Stimulated activated CD4-positive, alpha-beta T cell treated with anti-CD3 and anti-CD28 coated beads, Interleukin-12 subunit alpha, Interleukin-12 subunit beta, amount 100 ng/mL, for 48 hours (primary cell): Measurements from ENCODE around the gene GFPT2.
"Not testable (repeated sequence)": the region's sequence is repeated elsewhere in the genome, so short reads cannot be mapped to it uniquely, and the experiment has no call there.

Experiments used
- DNase-seq, 3 donors: peaks; one replicate each; pipeline ENCODE4 v3.0.0-alpha.2; 2020; ENCODE audit warnings: low read depth in 2 of 3, low spot score in 1 of 3

The GFPT2 gene

DNA sequence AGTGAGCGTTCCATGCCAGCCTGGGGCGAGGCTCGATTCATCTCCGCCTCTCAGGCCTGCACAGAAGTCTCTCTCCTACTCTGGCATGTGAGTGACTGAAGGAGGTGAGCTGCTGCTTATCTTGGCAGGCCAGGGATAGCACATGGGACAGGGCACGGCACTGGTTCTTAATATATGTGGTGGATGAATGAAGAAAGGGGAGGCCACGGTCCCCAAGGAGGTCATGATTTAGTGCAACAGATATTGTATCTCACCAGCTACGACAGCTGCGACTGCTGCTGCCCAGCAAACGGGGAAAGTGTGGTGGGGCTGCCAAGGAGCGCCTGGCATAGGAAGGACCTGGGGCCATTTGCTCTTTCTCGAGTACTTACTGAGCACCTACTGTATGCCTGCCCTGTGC lies 41.9 kb downstream of the GFPT2 start:
- DNase-seq = no peak

DNA sequence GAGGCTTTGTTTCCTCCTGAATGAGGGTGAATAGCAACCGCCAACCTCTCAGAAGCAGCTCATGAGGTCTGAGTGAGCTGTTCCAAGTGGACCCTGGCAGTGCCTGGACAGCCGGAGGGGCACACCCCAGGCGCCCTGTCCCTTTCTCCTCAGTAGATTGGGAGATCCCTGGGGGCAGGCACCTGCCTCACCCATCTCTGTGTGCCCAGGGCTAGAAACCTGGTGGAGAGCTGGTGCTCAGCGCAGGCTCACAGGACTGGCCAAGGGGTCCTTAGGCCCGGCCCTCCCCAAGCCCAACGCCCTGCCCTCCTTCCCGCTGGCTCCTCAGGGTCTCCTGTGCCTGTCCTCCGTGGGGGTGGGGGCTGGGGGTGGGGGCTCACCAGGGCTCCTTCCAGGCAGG lies 46.3 kb downstream of the GFPT2 start:
- DNase-seq = no peak

- no peak for DNase-seq
These were observed 47.7 kb downstream of the GFPT2 start for GRCh38 chr5:180305481-180305880.

DNA sequence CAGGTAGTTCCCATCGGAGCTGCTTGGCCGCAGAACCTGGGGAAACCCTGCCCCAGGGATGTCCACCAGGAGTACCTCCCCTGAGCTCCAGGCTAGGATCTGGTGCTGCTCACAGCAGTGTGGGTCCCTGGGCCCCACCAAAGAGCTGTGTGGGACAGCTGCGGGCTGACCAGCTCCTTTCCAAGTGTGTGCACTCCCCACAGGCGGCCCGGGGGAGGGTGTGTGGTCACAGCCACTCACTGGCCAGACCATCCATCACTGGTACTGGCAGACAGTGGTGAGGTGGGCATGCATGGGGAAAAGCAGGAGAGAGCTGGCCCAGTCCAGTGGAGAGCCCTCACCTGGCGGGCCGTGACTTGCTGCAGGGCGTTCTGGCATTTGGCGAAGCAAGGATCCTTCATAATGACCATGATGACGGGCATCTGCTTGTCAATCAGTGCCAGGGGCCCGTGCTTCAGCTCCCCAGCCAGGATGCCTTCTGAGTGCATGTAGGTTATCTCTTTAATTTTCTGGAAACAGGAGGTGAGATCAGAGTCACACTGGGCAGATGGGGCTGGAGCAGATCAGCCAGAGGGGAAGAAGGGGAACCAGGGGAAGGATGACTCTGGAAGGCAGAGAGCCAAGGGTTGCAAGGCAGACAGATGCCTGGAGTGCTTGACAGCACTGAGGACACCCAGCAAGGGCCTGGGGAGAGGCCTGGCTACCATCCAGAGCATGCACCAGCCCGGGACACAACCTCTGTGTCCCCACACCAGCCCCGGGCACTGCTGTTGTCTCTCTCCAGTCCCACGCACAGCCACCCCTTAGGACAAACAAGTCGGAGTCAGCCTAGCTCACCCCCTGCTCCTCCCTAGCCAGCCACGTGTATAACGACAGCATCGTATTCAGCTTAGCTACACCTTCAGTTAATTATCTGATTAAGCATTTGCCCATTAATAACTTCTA lies 48.4 kb downstream of the GFPT2 start:
- DNase-seq = no peak

DNA sequence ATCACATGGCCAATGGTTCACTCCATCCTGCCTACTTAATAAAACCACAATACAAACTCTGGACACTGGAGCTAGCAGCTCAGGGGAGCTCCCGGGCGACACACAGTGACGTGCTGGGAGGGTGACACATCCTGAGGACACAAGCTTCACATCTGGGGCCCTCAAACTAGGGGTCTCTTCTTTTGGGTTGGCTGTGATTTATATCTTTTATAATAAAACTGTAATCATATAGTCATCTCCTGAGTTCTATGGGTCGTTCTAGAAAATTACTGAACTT lies 49.2 kb downstream of the GFPT2 start:
- no peak for DNase-seq

DNA sequence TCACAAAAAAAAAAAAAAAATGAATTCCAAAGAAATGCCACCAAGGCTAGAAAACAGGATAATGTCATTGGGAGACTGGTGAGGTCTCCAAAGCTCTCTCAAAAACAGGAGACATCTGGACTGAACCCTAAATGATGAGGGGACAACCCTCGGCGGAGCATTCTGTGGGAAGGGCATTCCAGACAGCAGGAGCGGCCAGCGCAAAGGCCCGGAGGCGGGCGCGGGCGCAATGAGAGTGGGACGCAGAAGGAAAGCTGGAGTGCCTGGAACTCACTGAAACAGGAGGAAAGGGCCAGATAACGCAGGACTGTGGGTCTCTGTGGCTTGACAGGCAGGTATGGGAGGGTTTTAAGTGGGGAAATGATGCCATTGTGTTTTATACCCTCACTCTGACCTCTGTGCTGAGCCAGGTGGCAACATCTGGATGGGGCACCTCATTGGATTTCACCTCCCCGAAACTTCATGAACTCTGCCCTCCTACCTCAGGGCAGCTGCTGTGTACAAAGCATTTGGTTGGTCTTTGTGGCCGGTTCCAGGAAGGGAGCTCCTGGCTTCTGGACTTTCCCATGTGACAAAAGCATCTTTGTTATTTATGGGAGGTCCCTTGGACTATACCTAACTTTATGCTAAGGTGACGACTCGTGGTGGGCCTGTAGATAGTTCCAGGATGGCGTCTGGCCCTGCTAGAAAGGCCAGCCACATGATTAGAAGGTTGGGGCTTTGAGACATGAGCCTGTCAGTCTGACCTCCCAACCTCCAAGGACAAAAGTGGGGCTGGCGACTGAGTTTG lies 49.7 kb downstream of the GFPT2 start:
- DNase-seq = no peak

GRCh38 chr5:180302256-180302655 lies 50.9 kb downstream of the GFPT2 start:
- no peak for DNase-seq

GRCh38 chr5:180301253-180301652 lies 51.9 kb downstream of the GFPT2 start:
- DNase-seq = no peak

DNA sequence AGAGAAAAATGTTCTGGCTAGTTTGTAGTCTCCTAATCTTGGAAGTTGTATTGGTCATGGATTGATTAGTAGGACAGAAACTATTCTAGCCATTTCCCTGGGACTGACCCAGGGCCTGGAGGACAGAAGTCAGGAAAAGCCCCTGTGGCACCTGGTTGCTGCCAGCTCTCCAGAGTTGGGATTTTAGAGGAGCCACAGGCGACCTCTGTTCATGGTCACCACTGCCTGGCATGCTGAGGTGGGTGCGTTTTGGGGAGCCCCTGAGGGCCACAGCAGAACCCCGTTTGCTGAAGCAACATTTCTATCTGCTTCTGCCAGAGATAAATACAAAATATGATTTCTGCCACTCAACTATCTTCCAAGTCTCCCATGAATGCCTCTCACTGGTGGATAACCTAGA lies 53.6 kb downstream of the GFPT2 start:
- DNase-seq = no peak

- DNase-seq = not testable (repeated sequence)
These were observed 54.1 kb downstream of the GFPT2 start for GRCh38 chr5:180299014-180299413.

DNA sequence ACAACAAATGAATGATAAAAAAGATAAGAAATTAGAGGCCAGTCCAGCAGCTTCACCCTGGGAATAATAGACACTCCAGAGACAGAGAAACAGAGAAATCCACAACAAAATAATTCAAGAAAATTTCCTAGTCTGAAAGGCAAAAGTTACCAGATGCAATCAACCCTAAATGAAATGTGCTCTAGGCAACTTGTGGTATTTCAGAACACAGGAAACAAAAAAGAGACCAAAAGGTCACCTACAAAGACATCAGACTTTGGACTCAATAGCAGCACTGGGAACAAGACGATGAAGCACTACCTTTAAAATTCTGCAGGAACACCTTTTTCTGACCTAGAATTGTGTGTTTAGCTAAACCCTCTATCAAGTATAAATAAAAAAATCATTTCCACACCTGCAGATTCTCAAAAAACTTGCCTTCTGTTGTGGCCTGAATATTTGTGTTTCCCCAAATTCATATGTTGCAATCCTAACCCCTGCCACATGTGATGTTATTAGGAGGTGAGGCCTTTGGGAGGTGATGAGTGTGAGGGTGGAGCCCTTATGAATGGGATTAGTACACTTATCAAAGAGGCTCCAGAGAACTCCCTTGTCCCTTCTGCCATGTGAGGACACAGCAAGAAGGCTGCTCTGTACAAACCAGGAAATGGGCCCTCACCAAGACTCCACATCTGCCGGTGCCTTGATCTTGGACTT lies 55.4 kb downstream of the GFPT2 start:
- no peak for DNase-seq

- no peak for DNase-seq
These were observed 56.4 kb downstream of the GFPT2 start for GRCh38 chr5:180296771-180297170.

- DNase-seq = no peak
These were observed 58.1 kb downstream of the GFPT2 start for GRCh38 chr5:180294913-180295555.

- DNase-seq = no peak
These were observed 58.7 kb downstream of the GFPT2 start for GRCh38 chr5:180294411-180294810.

DNA sequence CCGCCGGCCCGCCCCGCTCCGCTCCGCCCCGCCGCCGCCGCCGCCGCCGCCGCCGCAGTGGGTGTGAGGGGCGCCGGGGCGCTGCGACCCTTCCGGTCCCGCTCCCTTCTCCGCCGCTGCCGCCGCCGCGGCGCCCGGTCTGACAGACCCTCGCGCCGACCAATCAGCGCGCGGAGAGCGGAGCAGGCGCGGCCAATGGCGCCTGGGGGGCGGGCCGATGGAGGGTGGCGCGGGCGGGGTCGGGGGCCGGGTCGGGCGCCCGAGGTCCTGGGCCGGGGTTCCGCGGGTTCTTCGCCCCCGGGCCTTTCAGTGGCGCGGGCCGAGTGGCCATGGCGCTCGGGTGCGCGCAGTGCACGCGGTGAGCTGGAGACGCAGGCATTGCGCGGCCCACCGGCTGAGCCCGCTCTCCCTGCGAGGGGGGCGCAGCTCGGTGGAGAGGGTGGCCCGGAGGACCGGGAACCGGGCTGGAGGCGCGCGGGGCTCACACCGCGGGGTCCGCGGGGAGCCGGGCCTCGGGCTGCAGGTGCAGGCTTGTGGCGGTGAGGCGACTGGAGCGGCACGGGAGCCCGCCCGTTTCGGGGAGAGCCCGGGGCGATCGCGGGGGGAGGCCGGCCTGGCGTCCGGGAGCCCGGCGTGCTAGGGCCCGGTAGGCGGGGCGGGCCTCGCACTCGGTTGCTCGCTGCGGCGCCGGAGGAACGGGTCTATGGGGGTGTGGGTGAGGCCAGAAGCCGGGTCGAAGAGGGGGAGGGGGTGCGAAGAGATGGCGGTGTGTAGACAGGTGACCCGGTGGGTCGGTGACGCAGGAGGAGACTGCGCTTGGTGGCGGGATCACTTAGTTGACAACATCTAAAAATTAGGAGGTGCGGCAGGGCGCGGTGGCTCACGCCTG lies 60.9 kb downstream of the GFPT2 start, which contains the start of gene MAPK9:
MAPK9 (minus strand) TSS at position 141 of the 889 bp plus-strand sequence. CDS start 11,522 bp downstream, outside the sequence.
- DNase-seq = peak; percentile 56 to 81 (median 59)

DNA sequence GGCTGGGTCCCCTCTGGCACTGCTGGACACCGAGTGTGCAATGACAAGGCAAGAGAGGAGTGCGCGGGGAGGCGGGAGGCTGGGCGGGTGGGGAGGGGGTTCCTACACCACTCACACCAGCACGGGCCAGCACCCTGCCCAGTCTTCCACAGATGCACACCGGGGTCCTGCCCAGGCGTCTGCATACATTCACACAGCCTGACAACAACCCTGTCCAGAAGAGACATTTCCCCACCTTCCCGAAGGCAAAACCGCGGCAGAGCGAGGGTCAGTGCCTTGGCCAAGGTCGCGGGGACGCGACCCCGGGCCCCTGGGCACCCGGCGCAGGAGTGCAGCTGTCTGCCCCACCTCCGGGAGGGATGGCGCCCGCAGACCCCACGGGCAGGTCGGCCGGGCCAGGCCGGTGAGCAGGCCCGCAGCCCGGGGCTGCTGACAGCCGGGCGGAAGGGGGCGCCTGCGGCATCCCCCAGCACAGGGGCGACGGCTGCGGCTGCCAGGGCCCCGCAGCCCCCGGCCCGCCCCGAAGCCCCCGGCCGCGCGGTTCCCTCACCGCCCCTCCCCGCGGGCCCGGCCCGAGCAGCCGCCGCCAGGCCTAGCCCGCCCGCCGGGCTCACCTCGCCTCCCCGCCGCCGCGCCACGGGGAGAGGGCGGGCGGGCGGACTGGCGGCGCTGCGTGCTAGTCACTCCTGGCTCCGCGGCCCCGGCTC lies 61.7 kb downstream of the GFPT2 start:
- no peak for DNase-seq

- DNase-seq = no peak
These were observed 62.4 kb downstream of the GFPT2 start for GRCh38 chr5:180290568-180291233.

- no peak for DNase-seq
These were observed 63.2 kb downstream of the GFPT2 start for GRCh38 chr5:180289966-180290365.

GRCh38 chr5:180289433-180289832 lies 63.7 kb downstream of the GFPT2 start:
- no peak for DNase-seq
